ENCODE measurements around the gene LHX5.

Gene LHX5

DNA sequence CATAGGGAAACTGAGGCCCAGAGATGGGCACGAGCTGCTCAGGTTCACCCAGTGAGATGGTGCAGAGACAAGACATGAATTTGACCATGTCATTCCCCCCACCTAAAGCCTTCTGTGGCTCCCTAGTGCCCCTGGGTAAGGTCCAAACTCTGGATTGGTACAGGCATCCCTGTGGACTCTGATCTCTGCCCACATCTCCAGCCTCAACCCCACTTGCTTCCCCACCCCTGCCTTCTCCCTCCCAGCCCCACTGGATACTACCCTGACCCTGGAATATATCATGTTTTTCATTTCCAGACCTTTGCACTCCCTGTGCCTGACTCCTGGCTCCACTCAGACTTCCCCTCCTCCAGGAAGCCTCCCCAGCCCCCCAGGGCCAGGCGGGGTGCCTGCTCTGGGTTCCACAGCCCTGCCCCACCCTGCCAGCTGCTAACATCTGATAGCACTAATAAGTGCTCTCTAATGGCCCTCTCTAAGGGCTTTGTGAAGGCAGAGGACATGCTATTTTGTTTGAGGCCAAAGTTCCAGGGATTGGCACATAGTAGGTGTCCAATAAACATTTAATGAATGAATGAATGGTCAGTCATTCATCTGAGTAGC, 50.6 kb downstream of the LHX5 start:
- no peaks in the 10 kb centered on the region for H3K9me3 ChIP-seq (ENCODE audit: control insufficient read depth, low read length)
- H3K36me3 ChIP-seq (ENCODE audit: control insufficient read depth, insufficient read depth, low read length, severe bottlenecking): no peaks in the 10 kb centered on the region
- H3K9ac ChIP-seq (ENCODE audit: low read length): no peak overlapping the region
- H3K27me3 ChIP-seq (replicated peaks; ENCODE audit: control insufficient read depth, insufficient read depth, low read length): peaks cover 5% of the 10 kb centered on the region
- no peak overlapping the region for H3K4me3 ChIP-seq (ENCODE audit: low read length)
- no peak for DNase-seq (ENCODE audit: low read depth)
- H3K4me1 ChIP-seq (ENCODE audit: control insufficient read depth, insufficient read depth, low read length): peaks cover 15% of the 10 kb centered on the region

DNA sequence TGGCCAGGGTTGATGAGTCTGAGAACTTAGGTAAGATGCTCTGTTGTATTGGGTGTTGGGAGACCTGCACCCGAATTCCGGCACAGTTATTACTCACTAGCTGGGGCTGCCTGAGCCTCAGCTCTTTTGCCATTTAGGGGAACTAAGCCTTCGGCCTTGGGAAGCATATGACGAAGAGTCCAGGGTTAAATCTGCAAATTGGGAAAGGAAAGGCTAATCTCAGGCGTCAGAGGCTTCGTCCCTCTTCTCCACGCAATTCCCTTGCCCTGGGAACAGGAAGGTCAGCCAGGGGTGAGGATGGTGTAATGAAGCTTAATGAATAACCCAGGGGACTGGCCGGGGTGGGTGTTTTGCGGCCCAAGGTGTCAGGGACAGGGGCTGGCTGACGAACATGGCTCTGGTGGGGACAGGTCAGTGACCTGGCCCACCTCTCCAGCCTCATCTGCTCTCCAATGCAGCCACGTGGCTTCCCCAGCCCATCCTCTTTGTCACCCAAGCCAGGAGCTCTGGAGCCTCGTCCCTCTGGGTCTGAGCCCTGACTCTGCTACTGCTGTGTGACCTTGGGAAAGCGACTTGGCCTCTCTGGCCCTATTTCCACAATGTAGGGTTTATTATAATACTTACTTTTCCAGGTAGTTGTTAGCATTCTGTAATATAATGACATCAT, 53.3 kb downstream of the LHX5 start:
- Histone ChIP-seq H3K36me3 (ENCODE audit: control insufficient read depth, insufficient read depth, low read length, severe bottlenecking) (no peaks in the 10 kb centered on the region), H3K4me3 (ENCODE audit: low read length) (no peak overlapping the region), H3K27me3 (replicated peaks; ENCODE audit: control insufficient read depth, insufficient read depth, low read length) (peaks cover 5% of the 10 kb centered on the region), H3K9ac (ENCODE audit: low read length) (no peak overlapping the region), H3K4me1 (ENCODE audit: control insufficient read depth, insufficient read depth, low read length) (peaks cover 17% of the 10 kb centered on the region), H3K9me3 (ENCODE audit: control insufficient read depth, low read length) (no peaks in the 10 kb centered on the region)
- no peak for DNase-seq (ENCODE audit: low read depth)

DNA sequence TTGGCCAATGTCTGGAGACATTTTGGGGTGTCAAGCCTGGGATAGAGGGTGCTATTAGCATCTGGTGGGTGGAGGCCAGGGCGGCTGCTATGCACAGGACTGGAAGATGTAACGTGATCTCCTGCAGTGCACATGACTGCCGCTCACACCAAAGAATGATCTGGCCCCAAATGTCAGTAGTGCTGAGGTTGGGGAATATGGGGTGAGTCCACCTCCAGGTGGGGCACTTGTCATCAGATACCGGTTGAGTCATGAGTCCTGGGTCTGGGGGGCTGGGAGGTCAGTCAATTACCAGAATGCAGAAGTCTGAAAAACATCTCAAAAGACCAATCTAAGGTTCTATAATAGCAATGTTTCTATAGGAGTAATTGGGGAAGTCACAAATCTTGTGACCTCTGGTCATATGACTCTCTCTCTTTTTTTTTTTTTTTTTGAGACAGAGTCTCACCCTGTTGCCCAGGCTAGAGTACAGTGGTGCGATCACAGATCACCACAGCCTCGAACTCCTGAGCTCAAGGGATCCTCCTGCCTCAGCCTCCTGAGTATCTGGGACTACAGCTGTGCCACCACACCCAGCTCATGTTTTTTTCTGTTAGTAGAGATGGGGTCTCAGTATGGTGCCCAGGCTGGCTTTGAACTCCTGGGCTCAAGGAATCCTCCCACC, 55.4 kb downstream of the LHX5 start:
- Histone ChIP-seq H3K36me3 (ENCODE audit: control insufficient read depth, insufficient read depth, low read length, severe bottlenecking) (no peaks in the 10 kb centered on the region), H3K4me3 (ENCODE audit: low read length) (no peak overlapping the region), H3K4me1 (ENCODE audit: control insufficient read depth, insufficient read depth, low read length) (peaks cover 11% of the 10 kb centered on the region), H3K27me3 (replicated peaks; ENCODE audit: control insufficient read depth, insufficient read depth, low read length) (peaks cover 13% of the 10 kb centered on the region), H3K9ac (ENCODE audit: low read length) (no peak overlapping the region), H3K9me3 (ENCODE audit: control insufficient read depth, low read length) (no peaks in the 10 kb centered on the region)
- no peak for DNase-seq (ENCODE audit: low read depth)

DNA sequence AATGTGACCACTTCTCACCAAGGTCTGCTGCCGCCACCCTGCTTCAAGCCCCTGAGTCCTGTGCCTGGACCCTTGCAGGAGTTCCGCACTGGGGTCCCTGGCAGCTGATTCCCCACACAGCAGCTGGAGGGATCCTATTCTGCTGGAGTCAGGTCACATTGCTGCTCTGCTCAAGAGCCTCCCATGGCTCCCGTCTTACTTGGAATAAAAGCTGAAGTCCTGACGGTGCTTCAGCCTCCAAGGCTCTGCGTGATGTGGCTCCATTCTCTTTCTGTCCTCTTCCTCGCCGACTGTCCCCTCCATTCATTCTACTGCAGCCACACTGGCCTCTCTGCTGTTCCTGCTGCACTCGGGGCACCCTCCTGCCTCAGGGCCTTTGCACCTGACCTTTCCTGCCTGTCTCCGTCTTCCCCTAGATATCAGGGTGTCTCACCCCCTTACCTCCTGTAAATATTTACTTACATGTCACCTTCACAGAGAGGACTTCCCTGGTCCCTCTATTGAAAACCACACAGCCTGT, 57.1 kb downstream of the LHX5 start:
- DNase-seq (ENCODE audit: low read depth): no peak
- H3K36me3 ChIP-seq (ENCODE audit: control insufficient read depth, insufficient read depth, low read length, severe bottlenecking): no peaks in the 10 kb centered on the region
- H3K27me3 ChIP-seq (replicated peaks; ENCODE audit: control insufficient read depth, insufficient read depth, low read length): peaks cover 12% of the 10 kb centered on the region
- H3K9ac ChIP-seq (ENCODE audit: low read length): no peak overlapping the region
- H3K4me1 ChIP-seq (ENCODE audit: control insufficient read depth, insufficient read depth, low read length): peaks cover 11% of the 10 kb centered on the region
- H3K4me3 ChIP-seq (ENCODE audit: low read length): no peak overlapping the region
- H3K9me3 ChIP-seq (ENCODE audit: control insufficient read depth, low read length): no peaks in the 10 kb centered on the region

- no peak for DNase-seq (ENCODE audit: low read depth)
- H3K4me3 ChIP-seq (ENCODE audit: low read length): no peak overlapping the region
- peaks cover 12% of the 10 kb centered on the region for H3K27me3 ChIP-seq (replicated peaks; ENCODE audit: control insufficient read depth, insufficient read depth, low read length)
- H3K9ac ChIP-seq (ENCODE audit: low read length): no peak overlapping the region
- peaks cover 9% of the 10 kb centered on the region for H3K4me1 ChIP-seq (ENCODE audit: control insufficient read depth, insufficient read depth, low read length)
- H3K36me3 ChIP-seq (ENCODE audit: control insufficient read depth, insufficient read depth, low read length, severe bottlenecking): no peaks in the 10 kb centered on the region
- H3K9me3 ChIP-seq (ENCODE audit: control insufficient read depth, low read length): no peaks in the 10 kb centered on the region
Observed at GRCh38 chr12:113413488-113413939, 58.2 kb downstream of the LHX5 start.

Measured in adipocyte (in vitro differentiated cells).